ENCODE results near the gene FGFBP1. TPM values are rescaled to one million over a fixed set of nuclear protein-coding genes. Genes with fewer than 3 reads are reported as not detected.

FGFBP1 gene
- polyA plus RNA-seq, 1 experiment, result not detected

DNA sequence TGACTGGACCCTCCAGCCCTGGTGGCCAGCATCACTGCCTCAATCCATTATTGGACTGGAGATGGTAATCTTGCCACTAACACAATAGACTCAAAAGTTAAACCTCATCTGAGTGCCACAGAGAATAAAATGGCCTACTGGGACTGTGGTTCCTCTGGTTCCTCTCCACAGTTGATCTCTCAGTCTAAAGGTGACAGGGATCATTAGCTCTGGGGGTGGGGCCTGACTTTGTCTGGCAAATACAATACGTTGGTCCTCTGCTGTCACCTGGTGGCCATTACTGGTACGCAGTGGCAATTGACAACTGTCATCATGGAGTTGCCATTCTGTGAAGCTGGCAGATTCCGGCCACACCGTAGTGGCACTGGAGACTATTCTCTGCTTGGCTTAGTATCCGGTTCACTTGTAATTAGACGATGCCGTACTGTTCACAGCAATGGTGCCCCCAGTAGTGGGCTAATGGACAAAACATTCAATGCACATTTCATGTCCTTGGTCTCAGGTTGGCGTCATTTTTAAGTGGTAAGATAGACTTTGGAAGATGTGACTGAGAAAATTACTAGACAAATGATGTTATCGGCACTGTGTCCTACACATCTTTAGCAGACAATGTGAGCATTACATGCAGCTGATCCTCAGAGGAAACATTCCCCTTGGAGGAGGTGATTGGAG, 17.8 kb upstream of the FGFBP1 start:
- Histone ChIP-seq H3K27me3 (ENCODE audit: control insufficient read depth, insufficient read depth, low read length) (peaks cover 9% of the 10 kb centered on the region), H3K27ac (ENCODE audit: low read depth, low read length) (no peak overlapping the region), H3K9me3 (ENCODE audit: control insufficient read depth, insufficient read depth, low read length) (no peaks in the 10 kb centered on the region; the same call in 1 of the 2 replicates), H3K4me3 (ENCODE audit: low read depth, low read length) (no peak overlapping the region)
- CTCF ChIA-PET, result interaction anchor here (0.6 to 2.5 kb wide), 40 partner anchors 8 to 695 kb away, joined by 3 to 170 read pairs (median 4); partner anchors contain the start of gene FGFBP1
- TF ChIP-seq, protein P1, sequence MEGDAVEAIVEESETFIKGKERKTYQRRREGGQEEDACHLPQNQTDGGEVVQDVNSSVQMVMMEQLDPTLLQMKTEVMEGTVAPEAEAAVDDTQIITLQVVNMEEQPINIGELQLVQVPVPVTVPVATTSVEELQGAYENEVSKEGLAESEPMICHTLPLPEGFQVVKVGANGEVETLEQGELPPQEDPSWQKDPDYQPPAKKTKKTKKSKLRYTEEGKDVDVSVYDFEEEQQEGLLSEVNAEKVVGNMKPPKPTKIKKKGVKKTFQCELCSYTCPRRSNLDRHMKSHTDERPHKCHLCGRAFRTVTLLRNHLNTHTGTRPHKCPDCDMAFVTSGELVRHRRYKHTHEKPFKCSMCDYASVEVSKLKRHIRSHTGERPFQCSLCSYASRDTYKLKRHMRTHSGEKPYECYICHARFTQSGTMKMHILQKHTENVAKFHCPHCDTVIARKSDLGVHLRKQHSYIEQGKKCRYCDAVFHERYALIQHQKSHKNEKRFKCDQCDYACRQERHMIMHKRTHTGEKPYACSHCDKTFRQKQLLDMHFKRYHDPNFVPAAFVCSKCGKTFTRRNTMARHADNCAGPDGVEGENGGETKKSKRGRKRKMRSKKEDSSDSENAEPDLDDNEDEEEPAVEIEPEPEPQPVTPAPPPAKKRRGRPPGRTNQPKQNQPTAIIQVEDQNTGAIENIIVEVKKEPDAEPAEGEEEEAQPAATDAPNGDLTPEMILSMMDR (IDR thresholded peaks at IDR 0.05; ENCODE audit: low read depth, low read length), result peak; percentile 98
- POLR2A ChIA-PET, result no interaction called here
- no peak for DNase-seq (ENCODE audit: low read depth, low spot score)

DNA sequence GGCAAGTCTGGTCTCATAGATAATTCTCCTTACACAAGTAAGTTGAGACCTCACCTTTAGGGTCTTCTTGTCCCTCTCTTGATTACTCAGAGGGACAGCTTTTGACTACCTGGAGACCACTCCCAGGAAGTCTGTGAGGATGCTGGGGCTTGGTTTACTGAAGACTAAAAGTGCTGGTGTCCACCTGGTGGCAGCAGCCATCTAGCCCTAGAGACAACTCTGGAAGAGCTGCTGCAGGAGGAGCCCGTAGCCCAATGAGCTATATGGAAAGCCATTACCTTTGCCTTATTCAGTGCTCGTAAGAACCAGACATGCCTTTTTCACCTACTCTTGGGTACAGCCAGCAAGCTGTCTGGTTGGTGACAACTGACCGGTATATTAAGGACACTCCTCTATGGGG, 17.1 kb upstream of the FGFBP1 start:
- Histone ChIP-seq H3K4me3 (ENCODE audit: low read depth, low read length) (no peak overlapping the region), H3K27me3 (ENCODE audit: control insufficient read depth, insufficient read depth, low read length) (peaks cover 9% of the 10 kb centered on the region), H3K9me3 (ENCODE audit: control insufficient read depth, insufficient read depth, low read length) (no peaks in the 10 kb centered on the region; the same call in 1 of the 2 replicates), H3K27ac (ENCODE audit: low read depth, low read length) (no peak overlapping the region)
- ChIA-PET CTCF (interaction anchor here (0.6 to 2.5 kb wide), 34 partner anchors 10 to 694 kb away, joined by 3 to 170 read pairs (median 4); no protein-coding TSS in a partner anchor), POLR2A (no interaction called here)
- DNase-seq (ENCODE audit: low read depth, low spot score), result no peak
- TF ChIP-seq, protein P1 (IDR thresholded peaks at IDR 0.05; ENCODE audit: low read depth, low read length), result peak; percentile 36; the same call in 1 of the 2 replicates

DNA sequence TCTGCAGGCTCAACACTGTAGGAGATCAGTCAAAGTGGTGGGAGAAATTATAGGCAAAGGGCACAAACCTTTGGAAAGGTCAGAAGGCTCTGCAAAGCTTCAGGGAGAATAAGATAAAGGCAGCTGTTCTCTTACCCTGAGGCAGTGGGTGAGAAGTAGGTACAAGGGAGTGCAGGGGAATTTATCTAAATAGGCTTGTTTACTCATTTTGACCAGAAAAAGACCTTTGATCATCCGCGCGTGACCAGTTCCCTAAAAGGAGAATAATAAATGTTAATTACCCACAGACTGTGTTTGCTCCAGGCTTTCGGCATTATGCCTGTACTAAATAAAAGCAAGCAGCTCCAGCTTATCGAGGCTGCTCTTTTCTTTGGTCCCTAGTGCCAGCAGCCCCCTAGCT, 15.1 kb upstream of the FGFBP1 start:
- no peak for DNase-seq (ENCODE audit: low read depth, low spot score)
- no peak overlapping the region for H3K27ac ChIP-seq (ENCODE audit: low read depth, low read length)
- TF ChIP-seq, protein P1 (IDR thresholded peaks at IDR 0.05; ENCODE audit: low read depth, low read length), result no peak
- peaks cover 9% of the 10 kb centered on the region for H3K27me3 ChIP-seq (ENCODE audit: control insufficient read depth, insufficient read depth, low read length)
- ChIA-PET CTCF (interaction anchor here (1.4 to 2.9 kb wide), 3 partner anchors 71 to 474 kb away, joined by 3 to 21 read pairs (median 12); no protein-coding TSS in a partner anchor), POLR2A (interaction anchor here (1.0 kb wide), 1 partner anchor 71 kb away, joined by 3 read pairs; no protein-coding TSS in a partner anchor)
- no peaks in the 10 kb centered on the region; the same call in 1 of the 2 replicates for H3K9me3 ChIP-seq (ENCODE audit: control insufficient read depth, insufficient read depth, low read length)
- no peak overlapping the region for H3K4me3 ChIP-seq (ENCODE audit: low read depth, low read length)

DNA sequence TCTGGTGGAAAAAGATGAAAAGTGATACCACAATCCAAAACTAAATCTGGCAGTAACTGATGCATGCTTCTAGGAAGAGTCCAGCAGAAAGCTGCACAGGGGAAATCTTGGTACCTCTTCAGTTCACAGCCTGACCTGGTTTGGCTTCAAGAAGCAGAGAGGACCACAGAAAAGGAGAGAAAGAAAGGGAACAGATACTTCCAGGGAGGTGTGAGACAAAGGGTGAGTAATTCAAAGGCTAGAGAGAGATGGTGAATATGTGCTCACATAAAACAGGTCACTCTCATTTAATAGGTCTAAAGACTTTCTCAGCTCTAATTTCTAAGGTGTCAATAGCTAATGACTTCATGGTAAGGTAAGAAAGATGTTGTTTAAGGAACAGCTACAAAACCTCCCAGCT, 13.2 kb upstream of the FGFBP1 start:
- CTCF ChIA-PET, result interaction anchor here (0.8 to 2.9 kb wide), 3 partner anchors 69 to 146 kb away, joined by 3 to 21 read pairs (median 12); no protein-coding TSS in a partner anchor
- Histone ChIP-seq H3K4me3 (ENCODE audit: low read depth, low read length) (no peak overlapping the region), H3K27me3 (ENCODE audit: control insufficient read depth, insufficient read depth, low read length) (peaks cover 5% of the 10 kb centered on the region), H3K27ac (ENCODE audit: low read depth, low read length) (no peak overlapping the region), H3K9me3 (ENCODE audit: control insufficient read depth, insufficient read depth, low read length) (no peaks in the 10 kb centered on the region; the same call in 1 of the 2 replicates)
- POLR2A ChIA-PET, result no interaction called here
- TF ChIP-seq, protein P1 (IDR thresholded peaks at IDR 0.05; ENCODE audit: low read depth, low read length), result no peak
- no peak for DNase-seq (ENCODE audit: low read depth, low spot score)

DNA sequence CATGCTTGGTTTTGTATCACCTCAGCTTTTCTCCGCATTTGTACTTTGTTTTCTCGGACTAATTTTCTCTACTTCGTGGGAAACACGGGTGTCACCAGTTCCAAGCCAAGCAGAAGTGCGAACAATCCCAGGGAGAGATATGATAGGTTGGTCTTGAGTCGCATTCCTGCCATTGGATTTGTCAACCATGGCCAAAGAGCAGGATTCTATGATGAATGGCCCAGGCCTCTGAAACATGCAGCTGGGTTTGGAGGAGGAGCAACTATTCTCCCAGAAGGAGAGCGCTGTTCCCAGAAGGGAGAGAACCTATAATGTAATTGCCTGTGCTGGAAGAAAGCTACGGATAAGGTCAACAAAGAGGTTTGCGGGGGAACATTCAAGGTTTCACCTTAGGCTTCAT, 10.3 kb upstream of the FGFBP1 start:
- TF ChIP-seq, protein P1 (IDR thresholded peaks at IDR 0.05; ENCODE audit: low read depth, low read length), result no peak
- DNase-seq (ENCODE audit: low read depth, low spot score), result no peak
- Histone ChIP-seq H3K9me3 (ENCODE audit: control insufficient read depth, insufficient read depth, low read length) (no peaks in the 10 kb centered on the region; the same call in 1 of the 2 replicates), H3K27me3 (ENCODE audit: control insufficient read depth, insufficient read depth, low read length) (peaks cover 3% of the 10 kb centered on the region), H3K4me3 (ENCODE audit: low read depth, low read length) (no peak overlapping the region), H3K27ac (ENCODE audit: low read depth, low read length) (no peak overlapping the region)
- ChIA-PET CTCF (interaction anchor here (1.4 to 2.2 kb wide), 2 partner anchors 66 to 143 kb away, joined by 4 to 8 read pairs; no protein-coding TSS in a partner anchor), POLR2A (no interaction called here)

Data from AG04450 (cell line).